Effector memory CD4-positive, alpha-beta T cell (primary cell): ENCODE data around the gene GBGT1.
"Not testable (repeated sequence)": the region's sequence is repeated elsewhere in the genome, so short reads cannot be mapped to it uniquely, and the experiment has no call there.

Experiments
- DNase-seq, 3 donors: peaks; one replicate each; pipeline ENCODE4 v3.0.0-alpha.2; 2020
- H3K27ac ChIP-seq: 2 replicates; pipeline ENCODE4 v1.7.0; 2013; ENCODE audit warnings: mild to moderate bottlenecking, low read length, moderate library complexity; ENCODE audit not compliant: insufficient read depth, poor library complexity, severe bottlenecking
- H3K27me3 ChIP-seq: replicated peaks from 2 replicates; pipeline ENCODE4 v1.7.0; 2013; ENCODE audit warnings: mild to moderate bottlenecking, low read length; ENCODE audit not compliant: insufficient read depth, control insufficient read depth, poor library complexity, severe bottlenecking
- H3K36me3 ChIP-seq: 2 replicates; pipeline ENCODE4 v1.7.0; 2013; ENCODE audit warnings: mild to moderate bottlenecking, low read length, moderate library complexity; ENCODE audit not compliant: control insufficient read depth, insufficient read depth
- H3K4me1 ChIP-seq: 2 replicates; pipeline ENCODE4 v1.7.0; 2013; ENCODE audit warnings: low read length, mild to moderate bottlenecking; ENCODE audit not compliant: control insufficient read depth, insufficient read depth, poor library complexity, severe bottlenecking
- H3K4me3 ChIP-seq: 2 replicates; pipeline ENCODE4 v1.7.0; 2013; ENCODE audit warnings: low read length, low read depth, mild to moderate bottlenecking; ENCODE audit not compliant: insufficient read depth, poor library complexity, severe bottlenecking
- H3K9me3 ChIP-seq: 2 replicates; pipeline ENCODE4 v1.7.0; 2013; ENCODE audit warnings: mild to moderate bottlenecking, low read length, moderate library complexity; ENCODE audit not compliant: control insufficient read depth

GBGT1 gene

DNA sequence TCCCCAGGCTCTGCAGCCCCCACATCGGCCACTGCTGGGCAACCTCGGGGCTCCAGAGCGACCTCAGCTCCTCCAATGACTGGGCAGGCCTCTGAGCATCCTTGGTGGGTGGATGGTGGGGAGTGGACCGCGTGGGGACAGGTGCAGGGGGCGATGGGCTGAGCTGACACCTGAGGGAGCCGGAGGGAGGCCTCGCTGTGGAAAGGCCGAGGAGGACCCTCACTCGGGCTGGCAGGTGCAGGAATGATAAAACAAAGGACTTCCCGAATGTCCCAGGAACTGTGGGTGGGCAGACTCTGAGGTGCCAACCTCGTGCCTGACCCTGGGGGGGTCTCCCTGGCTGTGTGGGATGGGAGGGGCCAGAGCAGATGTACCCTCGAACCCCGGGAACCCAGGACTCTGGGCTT is 41.8 kb upstream of the GBGT1 start:
- not testable (repeated sequence) for H3K36me3 ChIP-seq, DNase-seq, H3K9me3 ChIP-seq, H3K4me1 ChIP-seq, H3K4me3 ChIP-seq, H3K27me3 ChIP-seq, H3K27ac ChIP-seq

DNA sequence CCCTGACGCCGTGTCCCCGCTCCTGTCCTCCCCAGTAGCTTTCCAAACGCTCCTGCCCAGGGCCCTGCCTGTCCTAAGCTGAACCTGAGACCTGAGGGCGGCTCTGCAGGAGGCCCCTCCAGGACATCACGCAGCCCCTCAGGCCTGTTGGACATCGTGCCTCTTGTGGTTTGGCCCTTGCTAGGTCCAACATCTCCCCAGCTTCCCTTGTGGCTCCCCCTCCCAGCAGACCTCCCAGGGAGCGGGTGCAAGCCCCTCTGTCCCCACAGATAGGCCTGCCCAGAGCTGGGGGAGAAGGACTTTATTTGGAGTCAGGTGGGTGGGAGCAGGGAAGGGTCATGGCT is 41.3 kb upstream of the GBGT1 start:
- H3K27ac ChIP-seq = no peak overlapping the region
- DNase-seq = no peak
- peaks cover 1% of the 10 kb centered on the region for H3K27me3 ChIP-seq
- no peaks in the 10 kb centered on the region for H3K36me3 ChIP-seq
- no peak overlapping the region for H3K4me3 ChIP-seq
- H3K9me3 ChIP-seq = no peaks in the 10 kb centered on the region
- no peaks in the 10 kb centered on the region for H3K4me1 ChIP-seq

DNA sequence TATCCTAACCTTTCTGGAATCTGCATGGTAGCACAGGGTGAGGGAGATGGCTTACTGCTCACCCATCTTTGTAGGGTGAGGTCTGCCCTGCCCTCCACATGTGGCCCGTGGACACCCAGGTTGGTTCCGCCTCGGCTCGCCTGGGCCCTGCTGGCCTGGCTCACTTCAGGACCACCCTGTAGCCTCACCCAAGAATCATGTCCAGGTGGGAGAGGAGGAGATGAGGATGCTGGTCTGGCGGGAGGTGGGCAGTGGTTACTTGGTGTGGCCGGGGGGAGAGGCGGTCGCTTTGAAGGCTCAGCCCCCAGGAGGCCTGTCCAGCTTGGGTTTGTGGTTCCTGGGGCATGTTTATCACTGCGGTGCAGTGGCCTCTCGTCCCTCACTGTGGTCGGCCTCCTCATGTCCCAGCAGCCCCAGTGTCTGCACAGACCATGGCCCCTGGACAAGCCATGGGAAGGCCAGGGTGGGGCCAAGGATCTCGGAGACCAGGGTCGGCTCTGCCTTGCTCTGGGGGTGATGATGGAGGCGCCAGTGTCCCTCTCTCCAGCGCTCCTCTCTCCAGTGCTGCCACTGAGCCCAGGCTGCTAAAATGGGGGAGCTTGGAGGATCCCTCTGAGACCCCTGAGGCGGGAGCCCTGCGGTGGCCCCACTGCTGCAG is 40.8 kb upstream of the GBGT1 start:
- Histone ChIP-seq H3K4me3 (no peak overlapping the region), H3K27me3 (no peaks in the 10 kb centered on the region), H3K9me3 (no peaks in the 10 kb centered on the region), H3K36me3 (no peaks in the 10 kb centered on the region), H3K27ac (no peak overlapping the region), H3K4me1 (no peaks in the 10 kb centered on the region)
- DNase-seq = no peak

DNA sequence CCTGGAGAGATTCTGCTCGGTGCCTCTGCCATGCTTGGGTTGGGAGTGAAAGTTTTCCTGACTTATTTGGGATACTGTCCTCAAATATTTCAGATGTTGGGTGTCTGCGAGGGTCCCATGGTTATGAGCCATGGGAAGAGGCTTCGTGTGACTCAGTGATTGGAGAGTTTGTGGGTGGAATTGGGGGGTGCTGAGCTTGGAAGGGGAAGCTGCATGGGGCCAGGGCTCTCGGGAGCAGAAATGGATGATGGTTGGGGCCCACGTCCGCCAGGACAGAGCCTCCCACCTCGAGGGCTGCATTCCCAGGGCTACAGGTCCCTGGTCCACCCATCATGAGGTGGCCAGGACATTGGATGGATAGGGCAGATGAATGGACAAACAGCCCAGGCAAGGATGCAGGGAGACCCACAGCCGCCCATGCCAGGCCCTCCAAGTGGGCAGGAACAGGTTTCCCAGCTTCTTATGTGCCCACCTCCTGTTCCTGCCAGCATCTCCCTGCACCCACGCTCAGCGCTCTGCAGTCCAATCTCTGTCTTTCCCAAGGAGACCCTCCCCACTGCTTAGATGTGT is 39.9 kb upstream of the GBGT1 start:
- Histone ChIP-seq H3K27me3 (no peaks in the 10 kb centered on the region), H3K4me3 (no peak overlapping the region)
- DNase-seq = no peak

DNA sequence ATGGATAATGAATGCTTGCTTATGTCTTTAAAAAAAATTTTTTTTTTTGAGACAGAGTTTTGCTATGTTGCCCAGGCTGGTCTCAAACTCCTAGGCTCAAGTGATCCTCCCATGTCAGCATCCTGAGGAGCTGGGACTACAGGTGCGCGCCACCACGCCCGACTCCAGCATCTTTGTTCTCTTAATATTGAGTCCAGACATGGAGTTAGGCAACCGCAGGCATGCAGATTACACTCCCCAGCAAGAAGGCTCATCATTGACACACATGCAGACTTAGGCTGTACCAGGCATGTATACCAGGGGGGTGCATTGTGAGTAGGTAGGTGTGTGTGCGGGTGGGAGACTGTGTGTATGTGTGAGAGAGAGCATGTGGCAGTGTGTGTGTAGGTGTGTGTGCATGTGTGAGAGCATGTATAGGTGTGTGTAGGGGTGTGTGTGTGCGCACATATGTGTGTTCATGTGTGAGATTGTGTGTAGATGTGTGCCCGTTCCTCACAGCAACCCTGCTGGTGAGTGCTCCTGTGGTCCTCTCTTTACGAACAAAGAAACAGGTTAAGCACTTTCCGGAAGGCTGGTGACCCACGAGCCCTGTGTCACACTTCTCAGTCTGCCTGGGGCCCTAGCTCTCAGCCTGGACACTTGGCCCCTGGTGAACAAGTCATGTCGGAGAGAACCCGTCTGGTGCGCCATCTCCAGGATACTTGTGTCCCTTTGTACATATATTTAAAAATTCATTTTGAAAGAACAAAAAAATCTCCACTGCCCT is 39.2 kb upstream of the GBGT1 start:
- Histone ChIP-seq H3K4me1 (no peaks in the 10 kb centered on the region), H3K9me3 (no peaks in the 10 kb centered on the region), H3K36me3 (no peaks in the 10 kb centered on the region), H3K27ac (no peak overlapping the region), H3K4me3 (no peak overlapping the region), H3K27me3 (no peaks in the 10 kb centered on the region)
- no peak for DNase-seq

More for the DNA sequence above, 39.9 kb upstream of the GBGT1 start:
- no peaks in the 10 kb centered on the region for H3K9me3 ChIP-seq
- H3K36me3 ChIP-seq = no peaks in the 10 kb centered on the region
- no peak overlapping the region for H3K27ac ChIP-seq
- no peaks in the 10 kb centered on the region for H3K4me1 ChIP-seq

DNA sequence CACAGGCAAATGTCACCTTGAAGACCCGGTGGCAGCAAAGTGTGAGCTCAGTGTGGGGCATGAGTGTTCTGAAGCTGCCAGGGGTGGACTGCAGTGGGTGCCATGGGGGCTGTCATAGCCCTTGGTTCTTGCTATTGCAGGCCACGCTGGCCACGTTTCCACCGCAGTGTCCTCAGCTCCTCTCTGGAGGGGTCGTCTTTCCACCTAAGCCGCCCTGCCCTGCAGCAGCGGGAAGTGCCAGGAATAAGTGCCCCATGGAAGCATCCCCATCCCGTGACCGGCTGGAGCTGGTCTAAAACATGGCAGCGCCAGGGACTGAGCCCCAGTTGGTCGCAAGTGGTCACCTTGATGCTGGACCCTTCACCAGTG is 38.4 kb upstream of the GBGT1 start:
- Histone ChIP-seq H3K36me3 (no peaks in the 10 kb centered on the region), H3K27me3 (no peaks in the 10 kb centered on the region), H3K4me1 (no peaks in the 10 kb centered on the region), H3K4me3 (no peak overlapping the region), H3K9me3 (no peaks in the 10 kb centered on the region), H3K27ac (no peak overlapping the region)
- no peak for DNase-seq

DNA sequence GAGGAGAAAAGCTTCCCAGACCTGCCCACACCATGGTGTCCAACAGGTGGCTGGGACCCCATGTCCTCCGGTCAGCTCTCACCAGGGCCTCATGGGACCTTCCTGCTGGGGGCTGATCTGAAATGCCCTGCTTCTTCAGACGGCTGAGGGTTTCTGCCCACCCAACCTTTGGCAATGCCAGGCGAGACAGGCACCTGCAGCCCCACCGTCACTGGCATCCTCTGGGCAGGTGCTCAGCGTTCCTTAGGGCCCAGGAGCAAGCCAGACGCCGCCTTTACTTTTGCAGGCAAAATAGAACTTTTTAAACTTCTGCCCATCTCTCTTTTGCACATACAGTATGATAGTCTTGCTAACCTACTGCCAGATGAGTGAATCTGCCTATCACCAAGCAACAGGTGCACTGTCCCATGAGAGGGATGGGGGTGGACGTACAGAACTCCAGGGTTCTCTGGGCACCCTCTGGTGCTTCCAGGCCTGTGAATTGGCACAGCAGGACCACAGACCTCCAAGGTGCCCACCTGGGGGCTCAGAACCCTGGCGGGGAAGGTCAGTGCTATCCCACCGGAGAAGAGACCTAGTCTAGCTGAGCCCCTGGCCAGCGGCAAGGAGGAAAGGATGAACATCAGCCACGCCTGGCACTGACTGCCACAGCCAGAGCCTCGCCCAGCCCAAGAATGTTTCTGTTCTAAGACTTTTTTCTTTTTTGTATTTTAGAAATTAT is 37.9 kb upstream of the GBGT1 start:
- Histone ChIP-seq H3K27ac (no peak overlapping the region), H3K4me1 (no peaks in the 10 kb centered on the region), H3K9me3 (no peaks in the 10 kb centered on the region), H3K4me3 (no peak overlapping the region), H3K36me3 (no peaks in the 10 kb centered on the region), H3K27me3 (no peaks in the 10 kb centered on the region)
- no peak for DNase-seq

DNA sequence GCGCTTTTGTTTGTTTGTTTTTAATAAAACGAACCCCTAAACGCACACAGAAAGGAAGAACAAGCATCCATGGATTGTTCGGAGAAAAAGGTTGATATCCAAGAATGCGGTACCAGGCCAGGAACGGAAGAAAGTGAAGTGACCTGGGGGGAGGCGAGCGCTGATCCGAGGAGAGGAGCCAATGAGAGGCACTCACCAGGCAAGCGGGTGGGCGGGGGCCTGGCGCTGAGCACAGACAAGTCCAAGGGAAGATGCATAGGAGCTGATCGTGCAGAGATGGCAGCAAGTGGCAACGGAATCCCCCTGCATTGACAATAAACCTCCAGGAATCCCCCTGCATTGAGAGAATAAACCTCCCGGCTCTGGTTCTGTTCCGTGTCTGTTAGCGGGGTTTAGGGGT is 36.9 kb upstream of the GBGT1 start:
- no peak for DNase-seq
- H3K4me3 ChIP-seq = no peak overlapping the region

DNA sequence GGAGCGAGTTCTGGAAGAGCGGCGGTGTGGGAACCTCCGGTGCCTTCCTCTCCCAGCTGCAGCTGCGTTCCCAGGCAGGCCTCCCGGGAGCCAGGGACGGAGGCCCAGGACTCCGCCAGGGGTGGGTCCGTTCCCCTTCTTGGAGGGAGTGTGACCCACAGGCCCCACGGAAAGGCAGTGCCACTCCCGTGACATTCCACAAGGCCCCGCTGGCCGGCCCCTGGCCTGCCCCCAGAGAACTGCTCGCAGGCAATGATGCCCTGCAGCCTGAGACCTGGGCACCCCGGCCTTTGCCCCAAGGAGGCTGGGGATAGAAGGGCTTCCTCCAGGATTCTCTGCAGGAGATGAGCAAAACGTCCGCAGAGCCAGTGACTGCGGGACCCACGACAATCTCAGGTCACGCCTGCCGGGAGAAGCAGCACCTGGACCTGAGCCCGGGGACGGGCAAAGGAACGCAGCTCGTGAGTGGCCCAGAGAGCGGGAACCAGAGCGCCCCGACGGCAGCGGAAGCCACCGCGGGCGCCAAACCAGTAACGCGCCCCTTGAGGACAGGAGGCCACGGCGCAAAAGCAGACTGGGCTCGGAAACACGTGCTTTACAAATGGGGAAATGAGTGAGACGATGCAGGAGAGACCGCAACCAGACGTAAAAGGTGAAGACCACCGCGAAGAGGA is 36.1 kb upstream of the GBGT1 start:
- H3K4me1 ChIP-seq = no peaks in the 10 kb centered on the region
- H3K27me3 ChIP-seq = no peaks in the 10 kb centered on the region

More for the DNA sequence above, 36.9 kb upstream of the GBGT1 start:
- Histone ChIP-seq H3K27ac (no peak overlapping the region), H3K27me3 (no peaks in the 10 kb centered on the region), H3K9me3 (no peaks in the 10 kb centered on the region), H3K36me3 (no peaks in the 10 kb centered on the region), H3K4me1 (no peaks in the 10 kb centered on the region)

More for the DNA sequence above, 36.1 kb upstream of the GBGT1 start:
- Histone ChIP-seq H3K36me3 (no peaks in the 10 kb centered on the region), H3K4me3 (no peak overlapping the region), H3K27ac (no peak overlapping the region), H3K9me3 (no peaks in the 10 kb centered on the region)
- peak in 1 of 3 donors; percentile 11 for DNase-seq
